Esophagus muscularis mucosa (tissue), 3 donors: ENCODE results near the gene PTPRT.

ENCODE experiments used
- POLR2A ChIP-seq: fragments of 450-650 bp; IDR thresholded peaks from one replicate; pipeline ENCODE4 v1.6.1; 2017; ENCODE audit warnings: antibody characterized with exemption, moderate library complexity, mild to moderate bottlenecking, low read depth
- TF ChIP-seq, protein P1 (sequence below), 3 experiments: fragments of 200-600 bp in 2 of 3; fragments of 450-650 bp in 1 of 3; sonication (generic) in 2 of 3; IDR thresholded peaks; one replicate each; pipeline ENCODE4 v1.5.1; 2017 to 2019; ENCODE audit warnings: antibody characterized with exemption in 3 of 3, mild to moderate bottlenecking in 2 of 3, moderate library complexity in 1 of 3

DNA sequence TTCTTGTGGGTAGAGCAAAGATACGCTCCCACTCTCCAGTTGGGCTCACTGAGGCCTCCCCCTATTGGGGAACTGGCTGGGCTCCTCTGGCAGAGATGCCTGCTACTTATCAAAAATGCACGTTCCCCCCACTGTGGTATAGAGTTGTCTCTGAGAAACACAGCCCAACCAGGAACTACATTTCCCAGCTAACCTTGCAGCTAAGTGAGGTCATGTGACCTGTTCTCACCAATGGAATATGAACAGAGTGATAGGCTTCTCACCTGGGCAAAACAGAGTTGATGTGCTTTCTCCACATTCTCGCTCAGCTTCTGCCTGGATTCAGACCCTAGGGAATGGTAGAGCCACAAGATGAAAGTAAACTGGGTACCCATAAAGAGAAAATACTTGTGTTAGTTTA, 49.1 kb upstream of the PTPRT start:
- TF ChIP-seq, protein P1, sequence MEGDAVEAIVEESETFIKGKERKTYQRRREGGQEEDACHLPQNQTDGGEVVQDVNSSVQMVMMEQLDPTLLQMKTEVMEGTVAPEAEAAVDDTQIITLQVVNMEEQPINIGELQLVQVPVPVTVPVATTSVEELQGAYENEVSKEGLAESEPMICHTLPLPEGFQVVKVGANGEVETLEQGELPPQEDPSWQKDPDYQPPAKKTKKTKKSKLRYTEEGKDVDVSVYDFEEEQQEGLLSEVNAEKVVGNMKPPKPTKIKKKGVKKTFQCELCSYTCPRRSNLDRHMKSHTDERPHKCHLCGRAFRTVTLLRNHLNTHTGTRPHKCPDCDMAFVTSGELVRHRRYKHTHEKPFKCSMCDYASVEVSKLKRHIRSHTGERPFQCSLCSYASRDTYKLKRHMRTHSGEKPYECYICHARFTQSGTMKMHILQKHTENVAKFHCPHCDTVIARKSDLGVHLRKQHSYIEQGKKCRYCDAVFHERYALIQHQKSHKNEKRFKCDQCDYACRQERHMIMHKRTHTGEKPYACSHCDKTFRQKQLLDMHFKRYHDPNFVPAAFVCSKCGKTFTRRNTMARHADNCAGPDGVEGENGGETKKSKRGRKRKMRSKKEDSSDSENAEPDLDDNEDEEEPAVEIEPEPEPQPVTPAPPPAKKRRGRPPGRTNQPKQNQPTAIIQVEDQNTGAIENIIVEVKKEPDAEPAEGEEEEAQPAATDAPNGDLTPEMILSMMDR (IDR thresholded peaks at IDR 0.05), result no peak
- no peak for TF ChIP-seq POLR2A
